Duodenal mucosa (tissue), 2 donors: ENCODE measurements around the gene CCDC18.
"Not testable (repeated sequence)": the region's sequence is repeated elsewhere in the genome, so short reads cannot be mapped to it uniquely, and the experiment has no call there.

ENCODE experiments used
- H3K27ac ChIP-seq: one replicate; pipeline ENCODE4 v1.7.0; 2013; ENCODE audit warnings: low read depth, low read length
- H3K27me3 ChIP-seq, 2 donors: one replicate each; pipeline ENCODE4 v1.7.0; 2013; ENCODE audit warnings: low read length in 2 of 2, control low read depth in 1 of 2; ENCODE audit not compliant: insufficient read depth in 2 of 2, control insufficient read depth in 1 of 2
- H3K36me3 ChIP-seq, 2 donors: one replicate each; pipeline ENCODE4 v1.7.0; 2013; ENCODE audit warnings: low read length in 2 of 2, control low read depth in 1 of 2; ENCODE audit not compliant: insufficient read depth in 2 of 2, control insufficient read depth in 1 of 2
- H3K4me1 ChIP-seq, 2 donors: one replicate each; pipeline ENCODE4 v1.7.0; 2013; ENCODE audit warnings: low read length in 2 of 2, control low read depth in 1 of 2; ENCODE audit not compliant: insufficient read depth in 2 of 2, control insufficient read depth in 1 of 2
- H3K4me3 ChIP-seq, 2 donors: one replicate each; pipeline ENCODE4 v1.7.0; 2013; ENCODE audit warnings: low read length in 2 of 2, low read depth in 1 of 2
- H3K9ac ChIP-seq, 2 donors: one replicate each; pipeline ENCODE4 v1.7.0; 2013; ENCODE audit warnings: low read length in 2 of 2, low read depth in 1 of 2
- H3K9me3 ChIP-seq, 2 donors: one replicate each; pipeline ENCODE4 v1.7.0; 2013; ENCODE audit warnings: low read length in 2 of 2, control low read depth in 1 of 2; ENCODE audit not compliant: control insufficient read depth in 1 of 2

The CCDC18 gene

GRCh38 chr1:93151474-93151873, 29.1 kb upstream of the CCDC18 start:
- Histone ChIP-seq H3K9me3 (no peaks in the 10 kb centered on the region), H3K4me3 (no peak overlapping the region), H3K9ac (no peak overlapping the region), H3K27ac (no peak overlapping the region), H3K36me3 (peaks cover 19 to 44% of the 10 kb centered on the region in 2 donors), H3K27me3 (no peaks in the 10 kb centered on the region), H3K4me1 (no peaks in the 10 kb centered on the region)

DNA sequence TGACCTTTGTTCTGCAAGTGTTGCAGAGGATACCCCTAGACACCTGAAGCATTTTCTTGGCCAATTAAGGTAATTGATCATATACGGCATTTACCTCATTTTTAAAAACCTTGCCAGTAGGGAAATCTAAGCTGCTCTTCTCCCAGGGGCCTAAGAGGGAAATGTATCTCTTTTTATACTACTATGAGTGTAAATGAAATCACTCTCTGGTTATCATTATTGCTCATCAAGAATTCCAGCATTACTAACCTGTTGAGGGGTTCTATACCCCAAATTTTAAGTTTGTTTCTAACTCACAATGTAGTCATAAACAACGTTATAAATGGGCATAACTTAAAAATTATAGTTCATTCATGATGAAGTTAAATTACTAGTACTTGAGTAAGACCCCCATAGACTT, 27.7 kb upstream of the CCDC18 start:
- Histone ChIP-seq H3K36me3 (peaks cover 19 to 52% of the 10 kb centered on the region in 2 donors), H3K27me3 (no peaks in the 10 kb centered on the region), H3K4me1 (no peaks in the 10 kb centered on the region), H3K27ac (no peak overlapping the region), H3K4me3 (no peak overlapping the region), H3K9ac (no peak overlapping the region), H3K9me3 (no peaks in the 10 kb centered on the region)

DNA sequence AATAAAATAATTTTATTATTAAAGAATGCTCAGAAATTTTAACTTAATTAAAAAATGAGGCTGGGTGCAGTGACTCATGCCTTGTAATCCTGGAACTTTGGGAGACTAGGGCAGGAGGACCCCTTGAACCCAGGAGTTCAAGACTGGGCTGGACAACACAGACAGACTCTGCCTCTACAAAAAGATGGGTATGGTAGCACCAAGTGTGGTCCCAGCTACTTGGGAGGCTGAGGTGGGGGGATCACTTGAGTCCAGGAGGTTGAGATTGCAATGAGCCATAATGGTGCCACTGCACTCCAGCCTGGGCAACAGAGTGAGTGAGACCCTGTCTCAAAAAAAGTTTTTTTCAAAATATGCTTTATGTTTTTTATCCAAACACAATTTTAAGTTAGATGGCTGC, 25.6 kb upstream of the CCDC18 start:
- no peaks in the 10 kb centered on the region for H3K27me3 ChIP-seq
- H3K4me3 ChIP-seq: no peak overlapping the region
- H3K36me3 ChIP-seq: peaks cover 14 to 45% of the 10 kb centered on the region in 2 donors
- no peak overlapping the region for H3K27ac ChIP-seq
- H3K9ac ChIP-seq: no peak overlapping the region
- H3K9me3 ChIP-seq: no peaks in the 10 kb centered on the region
- H3K4me1 ChIP-seq: peaks cover 0 to 5% of the 10 kb centered on the region in 2 donors

- Histone ChIP-seq H3K9me3 (no peaks in the 10 kb centered on the region), H3K4me1 (peaks cover 0 to 6% of the 10 kb centered on the region in 2 donors), H3K4me3 (no peak overlapping the region), H3K9ac (no peak overlapping the region), H3K27ac (no peak overlapping the region), H3K27me3 (no peaks in the 10 kb centered on the region), H3K36me3 (peaks cover 14 to 41% of the 10 kb centered on the region in 2 donors)
Measured at GRCh38 chr1:93155335-93155734, 25.2 kb upstream of the CCDC18 start.

DNA sequence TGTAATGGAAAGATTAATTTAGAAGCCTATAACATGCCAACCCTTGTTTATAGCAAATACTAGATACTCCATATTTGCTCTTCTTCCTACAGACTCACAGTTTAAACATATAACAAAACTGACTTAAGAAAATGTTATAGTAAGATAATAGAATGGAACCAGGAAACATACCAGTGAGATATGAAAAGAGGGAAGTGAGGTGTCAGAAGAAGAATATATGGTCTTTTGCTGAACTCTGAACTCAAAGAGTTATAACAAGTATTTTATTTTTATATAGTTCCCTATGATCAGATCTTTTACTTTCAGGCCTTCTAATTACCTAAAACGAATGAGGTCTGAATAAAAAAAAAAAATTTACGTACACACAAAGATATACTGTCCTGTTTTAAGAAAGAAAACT, 21.2 kb upstream of the CCDC18 start:
- H3K27ac ChIP-seq: no peak overlapping the region
- no peaks in the 10 kb centered on the region for H3K27me3 ChIP-seq
- H3K4me1 ChIP-seq: peaks cover 0 to 6% of the 10 kb centered on the region in 2 donors
- H3K36me3 ChIP-seq: peaks cover 5 to 26% of the 10 kb centered on the region in 2 donors
- no peaks in the 10 kb centered on the region for H3K9me3 ChIP-seq
- H3K9ac ChIP-seq: no peak overlapping the region
- no peak overlapping the region for H3K4me3 ChIP-seq

- H3K9ac ChIP-seq, H3K4me1 ChIP-seq, H3K27me3 ChIP-seq, H3K27ac ChIP-seq, H3K4me3 ChIP-seq, H3K9me3 ChIP-seq, H3K36me3 ChIP-seq: not testable (repeated sequence)
Measured at GRCh38 chr1:93163314-93163713, 17.2 kb upstream of the CCDC18 start.

- Histone ChIP-seq H3K36me3 (peaks cover 0 to 3% of the 10 kb centered on the region in 2 donors), H3K9ac (no peak overlapping the region), H3K4me1 (peaks cover 0 to 2% of the 10 kb centered on the region in 2 donors), H3K27ac (no peak overlapping the region), H3K27me3 (no peaks in the 10 kb centered on the region), H3K9me3 (peaks cover 0 to 4% of the 10 kb centered on the region in 2 donors), H3K4me3 (no peak overlapping the region)
Measured at GRCh38 chr1:93164816-93165215, 15.7 kb upstream of the CCDC18 start.

GRCh38 chr1:93165895-93166294, 14.6 kb upstream of the CCDC18 start:
- not testable (repeated sequence) for H3K9ac ChIP-seq, H3K4me1 ChIP-seq, H3K9me3 ChIP-seq, H3K27ac ChIP-seq, H3K36me3 ChIP-seq, H3K27me3 ChIP-seq, H3K4me3 ChIP-seq

- H3K36me3 ChIP-seq: peaks cover 0 to 3% of the 10 kb centered on the region in 2 donors
- H3K4me1 ChIP-seq: no peaks in the 10 kb centered on the region
- no peak overlapping the region for H3K27ac ChIP-seq
- peaks cover 0 to 4% of the 10 kb centered on the region in 2 donors for H3K9me3 ChIP-seq
- no peaks in the 10 kb centered on the region for H3K27me3 ChIP-seq
- no peak overlapping the region for H3K4me3 ChIP-seq
- no peak overlapping the region for H3K9ac ChIP-seq
Measured at GRCh38 chr1:93167006-93167405, 13.5 kb upstream of the CCDC18 start.

- H3K27ac ChIP-seq, H3K4me1 ChIP-seq, H3K36me3 ChIP-seq, H3K27me3 ChIP-seq, H3K9ac ChIP-seq, H3K4me3 ChIP-seq, H3K9me3 ChIP-seq: not testable (repeated sequence)
Measured at GRCh38 chr1:93170141-93170678, 10.3 kb upstream of the CCDC18 start.

GRCh38 chr1:93171549-93172034, 8.9 kb upstream of the CCDC18 start:
- H3K27ac ChIP-seq: no peak overlapping the region
- peaks cover 0 to 2% of the 10 kb centered on the region in 2 donors for H3K36me3 ChIP-seq
- no peak overlapping the region for H3K9ac ChIP-seq
- no peak overlapping the region for H3K4me3 ChIP-seq
- no peaks in the 10 kb centered on the region for H3K4me1 ChIP-seq
- H3K27me3 ChIP-seq: no peaks in the 10 kb centered on the region
- peaks cover 0 to 4% of the 10 kb centered on the region in 2 donors for H3K9me3 ChIP-seq
